H1 (cell line): ENCODE data around the gene ARMC9. TPM values are rescaled to one million over a fixed set of nuclear protein-coding genes. Genes with fewer than 3 reads are reported as not detected.

Source experiments
- CTCF ChIA-PET: fragments of 300-600 bp; sonication (Branson Sonifier 250); formaldehyde crosslinking; loops from one replicate; lab custom pipeline; 2021; ENCODE audit not compliant: partially characterized antibody; lab: Charles Lee
- POLR2A ChIA-PET: fragments of 300-600 bp; sonication (Branson Sonifier 250); formaldehyde crosslinking; loops from one replicate; lab custom pipeline; 2021; ENCODE audit warnings: inconsistent platforms; ENCODE audit not compliant: partially characterized antibody; lab: Charles Lee
- DNase-seq, 2 experiments: peaks; one replicate each; pipeline versions ENCODE4 v3.0.0 to v3.0.0-alpha.2; 2010 to 2022; ENCODE audit warnings: low spot score in 2 of 2, low read depth in 1 of 2, mixed read lengths in 1 of 2
- FAIRE-seq: peaks from 2 replicates; lab custom pipeline; 2011; peaks lifted over from hg19 to GRCh38; lab: Jason Lieb, UNC
- H2AFZ ChIP-seq: 2 replicates; pipeline ENCODE4 v1.8.1; 2012; ENCODE audit warnings: low read length, inconsistent platforms
- H2AK5ac ChIP-seq: 2 replicates; pipeline ENCODE4 v1.6.1; 2013; ENCODE audit warnings: low read depth, low read length
- H2BK120ac ChIP-seq: replicated peaks from 2 replicates; pipeline ENCODE3; 2013; ENCODE audit warnings: low read depth, low read length, inconsistent platforms
- H2BK12ac ChIP-seq: 2 replicates; pipeline ENCODE4 v1.6.1; 2013; ENCODE audit warnings: low read depth, low read length
- H2BK15ac ChIP-seq: 2 replicates; pipeline ENCODE4 v1.6.1; 2013; ENCODE audit warnings: low read length
- H2BK20ac ChIP-seq: 2 replicates; pipeline ENCODE4 v1.6.1; 2013; ENCODE audit warnings: low read length
- H2BK5ac ChIP-seq: 2 replicates; pipeline ENCODE4 v1.6.1; 2013; ENCODE audit warnings: low read depth, low read length
- H3K14ac ChIP-seq: 2 replicates; pipeline ENCODE4 v1.6.1; 2013; ENCODE audit warnings: inconsistent platforms; ENCODE audit not compliant: insufficient read length
- H3K18ac ChIP-seq: 2 replicates; pipeline ENCODE4 v1.6.1; 2013; ENCODE audit warnings: low read length; ENCODE audit errors: extremely low read depth
- H3K23ac ChIP-seq: 2 replicates; pipeline ENCODE4 v1.6.1; 2013; ENCODE audit warnings: inconsistent platforms; ENCODE audit not compliant: insufficient read length
- H3K23me2 ChIP-seq: 2 replicates; pipeline ENCODE4 v1.6.1; 2013; ENCODE audit warnings: low read depth, low read length
- H3K27ac ChIP-seq: 2 replicates; pipeline ENCODE4 v1.6.1; 2011; ENCODE audit warnings: low read depth, low read length, inconsistent platforms
- H3K27me3 ChIP-seq, 4 experiments: replicated peaks in 1 of 4; 1 replicate in 1 of 4; 2 replicates in 3 of 4; pipeline versions ENCODE4 v1.6.1 to v1.8.1; 2011 to 2013; ENCODE audit warnings: low read length in 3 of 4, mild to moderate bottlenecking in 3 of 4, inconsistent platforms in 2 of 4, mixed read lengths in 2 of 4, moderate library complexity in 1 of 4; ENCODE audit not compliant: control insufficient read depth in 3 of 4, insufficient read depth in 3 of 4; ENCODE audit errors: extremely low read depth in 1 of 4
- H3K36me3 ChIP-seq, 4 experiments: 2 replicates each; pipeline versions ENCODE4 v1.6.1 to v1.8.1; 2011 to 2013; ENCODE audit warnings: mild to moderate bottlenecking in 4 of 4, low read length in 3 of 4, moderate library complexity in 2 of 4, control low read depth in 1 of 4, inconsistent platforms in 1 of 4; ENCODE audit not compliant: insufficient read depth in 4 of 4, control insufficient read depth in 2 of 4
- H3K4ac ChIP-seq: replicated peaks from 2 replicates; pipeline ENCODE3; 2013; ENCODE audit warnings: low read length, low read depth, mixed read lengths, inconsistent platforms; ENCODE audit not compliant: insufficient read length
- H3K4me1 ChIP-seq, 4 experiments: replicated peaks in 1 of 4; 1 replicate in 1 of 4; 2 replicates in 3 of 4; pipeline versions ENCODE4 v1.6.1 to v1.8.1; 2011 to 2013; ENCODE audit warnings: low read length in 3 of 4, inconsistent platforms in 2 of 4, mixed read lengths in 1 of 4; ENCODE audit not compliant: insufficient read depth in 4 of 4, control insufficient read depth in 3 of 4
- H3K4me2 ChIP-seq, 2 experiments: 2 replicates each; pipeline versions ENCODE4 v1.6.1 to v1.8.1; 2011 to 2013; ENCODE audit warnings: low read depth in 2 of 2, low read length in 2 of 2, control low read depth in 1 of 2, inconsistent platforms in 1 of 2, mild to moderate bottlenecking in 1 of 2; ENCODE audit not compliant: insufficient read depth in 1 of 2
- H3K4me3 ChIP-seq, 4 experiments: fragments of 200-600, 300-600 bp in 1 of 4; sonication (generic), shearing (Covaris generic), sonication (Bioruptor Twin) in 1 of 4; 2 replicates each; pipeline versions ENCODE4 v1.5.1 to v1.8.1; 2011 to 2016; ENCODE audit warnings: low read length in 4 of 4, low read depth in 3 of 4, control low read depth in 2 of 4, inconsistent platforms in 2 of 4, mild to moderate bottlenecking in 2 of 4, mixed read lengths in 1 of 4, moderate library complexity in 1 of 4; ENCODE audit not compliant: insufficient read depth in 2 of 4; ENCODE audit errors: extremely low read depth in 1 of 4
- H3K56ac ChIP-seq: replicated peaks from 2 replicates; pipeline ENCODE3; 2013; ENCODE audit warnings: low read depth, mild to moderate bottlenecking, mixed read lengths, low read length, inconsistent platforms; ENCODE audit not compliant: insufficient read length
- H3K79me1 ChIP-seq: 2 replicates; pipeline ENCODE4 v1.6.1; 2013; ENCODE audit warnings: low read depth, low read length, control low read depth
- H3K79me2 ChIP-seq, 2 experiments: 2 replicates each; pipeline versions ENCODE4 v1.6.1 to v1.8.1; 2012 to 2013; ENCODE audit warnings: low read length in 2 of 2, mild to moderate bottlenecking in 2 of 2, inconsistent platforms in 1 of 2; ENCODE audit not compliant: insufficient read depth in 2 of 2, control insufficient read depth in 1 of 2
- H3K9ac ChIP-seq, 4 experiments: replicated peaks in 1 of 4; 1 replicate in 1 of 4; 2 replicates in 3 of 4; pipeline versions ENCODE4 v1.6.1 to v1.8.1; 2011 to 2013; ENCODE audit warnings: low read depth in 3 of 4, low read length in 3 of 4, control low read depth in 2 of 4, mild to moderate bottlenecking in 2 of 4, moderate library complexity in 2 of 4, inconsistent platforms in 1 of 4; ENCODE audit errors: extremely low read depth in 1 of 4
- H3K9me3 ChIP-seq, 2 experiments: 2 replicates each; pipeline versions ENCODE4 v1.6.1 to v1.8.1; 2012 to 2013; ENCODE audit warnings: mild to moderate bottlenecking in 2 of 2, moderate library complexity in 2 of 2, control low read depth in 1 of 2, inconsistent platforms in 1 of 2, low read depth in 1 of 2, low read length in 1 of 2, mixed read lengths in 1 of 2; ENCODE audit not compliant: insufficient read depth in 2 of 2
- H4K20me1 ChIP-seq, 2 experiments: replicated peaks in 1 of 2; 2 replicates each; pipeline versions ENCODE3 to v1.8.1; 2011 to 2013; ENCODE audit warnings: inconsistent platforms in 2 of 2, low read length in 2 of 2, mild to moderate bottlenecking in 1 of 2; ENCODE audit not compliant: insufficient read depth in 2 of 2, control insufficient read depth in 1 of 2
- H4K5ac ChIP-seq: 2 replicates; pipeline ENCODE4 v1.6.1; 2013; ENCODE audit warnings: low read length, low read depth, mixed read lengths, inconsistent platforms; ENCODE audit not compliant: insufficient read length
- H4K8ac ChIP-seq: 2 replicates; pipeline ENCODE4 v1.8.0; 2013; ENCODE audit warnings: mild to moderate bottlenecking, moderate library complexity, low read length, inconsistent platforms; ENCODE audit not compliant: insufficient read depth; ENCODE audit errors: extremely low read depth
- H4K91ac ChIP-seq: replicated peaks from 2 replicates; pipeline ENCODE3; 2013; ENCODE audit warnings: low read length, mixed read lengths, inconsistent platforms; ENCODE audit not compliant: insufficient read length
- WGBS, 2 experiments: shearing (Covaris generic) in 1 of 2; methylation state at CpG; one replicate each; pipeline versions ENCODE4 v1.1.6 to v1.1.7; 2013 to 2015; ENCODE audit warnings: low lambda C conversion rate in 2 of 2, mixed read lengths in 2 of 2, inconsistent platforms in 1 of 2, low coverage in 1 of 2, missing lambda C conversion rate in 1 of 2; ENCODE audit not compliant: insufficient replicate concordance in 2 of 2, insufficient coverage in 1 of 2, insufficient read length in 1 of 2; ENCODE audit errors: extremely low coverage in 1 of 2, missing lambda C conversion rate in 1 of 2; 5-methylcytosine and 5-hydroxymethylcytosine counted together
- polyA plus RNA-seq, 7 experiments: library from polyadenylated mRNA; depleted of rRNA in 3 of 7; stranded (reverse) in 5 of 7; unstranded in 2 of 7; fragments of >200 nt in 5 of 7; fragments of 200-250 nt in 2 of 7; gene quantifications; 1 replicate in 5 of 7; 2 replicates in 1 of 7; 4 replicates in 1 of 7; pipeline versions ENCODE4 v1.2.1 to v1.2.3, GENCODE V29; 2011 to 2013; ENCODE audit warnings: missing spikeins in 2 of 7, mixed read lengths in 2 of 7
- total RNA-seq: library from RNA; stranded (reverse); fragmentation: NEBNext Ultra II Directional; extraction: Animal tissue kit (Norgen Biotek cat#: 25700); gene quantifications from 2 replicates; pipeline ENCODE4 v1.2.1, GENCODE V29; 2021

ARMC9 gene
- total and polyA plus RNA-seq, 2 of the 8 experiments (the other 6 are each of a cell fraction or from before 2014, with no cell fraction given): 23.2 to 36.1 TPM

- Histone ChIP-seq H3K4me3 (no peak overlapping the region), H2BK20ac (no peak overlapping the region), H4K5ac (no peak overlapping the region), H4K20me1 (no peaks in the 10 kb centered on the region), H3K23me2 (no peaks in the 10 kb centered on the region), H3K14ac (no peak overlapping the region), H2AK5ac (peak overlapping the region; percentile 28; the same call in 1 of the 2 replicates), H2BK12ac (no peak overlapping the region; the same call in 1 of the 2 replicates), H3K4me2 (no peak overlapping the region), H2BK5ac (no peak overlapping the region), H3K4me1 (peaks cover 0 to 6% (median 0%) of the 10 kb centered on the region in 4 experiments; a peak in 3 of 7 replicates), H3K79me1 (no peaks in the 10 kb centered on the region), H3K79me2 (no peaks in the 10 kb centered on the region), H2BK120ac (peak overlapping the region; percentile 49), H3K23ac (no peak overlapping the region), H3K9ac (no peak overlapping the region), H3K27ac (no peak overlapping the region), H3K4ac (no peak overlapping the region), H2BK15ac (no peak overlapping the region), H3K9me3 (no peaks in the 10 kb centered on the region), H3K18ac (no peak overlapping the region), H4K91ac (peak overlapping the region; percentile 77), H3K27me3 (no peaks in the 10 kb centered on the region), H3K56ac (no peak overlapping the region), H3K36me3 (no peaks in the 10 kb centered on the region), H4K8ac (no peak overlapping the region), H2AFZ (no peak overlapping the region)
- no peak for DNase-seq
- ChIA-PET CTCF (interaction anchor here (1.2 to 32.5 kb wide), 6 partner anchors 17 to 231 kb away, joined by 3 to 537 read pairs (median 6); partner anchors contain the start of gene B3GNT7), POLR2A (interaction anchor here (1.7 to 20.1 kb wide), 3 partner anchors 9 to 43 kb away, joined by 8 to 235 read pairs (median 21); partner anchors contain the start of gene NCL)
- FAIRE-seq: no peak
- WGBS, 2 experiments: 94% methylated on average over 8 of the region's 9 CpGs; no CpG with 5 or more reads in 1 of the 2 experiments
These were observed 222.7 kb downstream of the ARMC9 start for GRCh38 chr2:231421051-231421580.
